GM10248 (cell line): Measurements from ENCODE around the gene RYR1.
"Not testable (repeated sequence)": the region's sequence is repeated elsewhere in the genome, so short reads cannot be mapped to it uniquely, and the experiment has no call there.

Source experiments
- CTCF ChIA-PET: fragments of 300-600 bp; sonication (Branson Sonifier 250); formaldehyde crosslinking; extraction: SDS; loops from one replicate; lab custom pipeline; 2021; ENCODE audit warnings: antibody characterized with exemption; lab: Yijun Ruan, JAX
- POLR2A ChIA-PET: fragments of 350-650 bp; sonication (Branson Sonifier 250); formaldehyde crosslinking; extraction: SDS; loops from one replicate; lab custom pipeline; 2020; ENCODE audit warnings: antibody characterized with exemption; lab: Yijun Ruan, JAX
- DNase-seq: peaks from one replicate; pipeline ENCODE4 v3.0.0; 2012; ENCODE audit errors: extremely low spot score
- TF ChIP-seq, protein P1 (sequence below): IDR thresholded peaks from 2 replicates; pipeline ENCODE4 v1.5.1; 2012; ENCODE audit warnings: mild to moderate bottlenecking, low read depth; ENCODE audit errors: extremely low read depth, missing control alignments, control extremely low read depth

The RYR1 gene

DNA sequence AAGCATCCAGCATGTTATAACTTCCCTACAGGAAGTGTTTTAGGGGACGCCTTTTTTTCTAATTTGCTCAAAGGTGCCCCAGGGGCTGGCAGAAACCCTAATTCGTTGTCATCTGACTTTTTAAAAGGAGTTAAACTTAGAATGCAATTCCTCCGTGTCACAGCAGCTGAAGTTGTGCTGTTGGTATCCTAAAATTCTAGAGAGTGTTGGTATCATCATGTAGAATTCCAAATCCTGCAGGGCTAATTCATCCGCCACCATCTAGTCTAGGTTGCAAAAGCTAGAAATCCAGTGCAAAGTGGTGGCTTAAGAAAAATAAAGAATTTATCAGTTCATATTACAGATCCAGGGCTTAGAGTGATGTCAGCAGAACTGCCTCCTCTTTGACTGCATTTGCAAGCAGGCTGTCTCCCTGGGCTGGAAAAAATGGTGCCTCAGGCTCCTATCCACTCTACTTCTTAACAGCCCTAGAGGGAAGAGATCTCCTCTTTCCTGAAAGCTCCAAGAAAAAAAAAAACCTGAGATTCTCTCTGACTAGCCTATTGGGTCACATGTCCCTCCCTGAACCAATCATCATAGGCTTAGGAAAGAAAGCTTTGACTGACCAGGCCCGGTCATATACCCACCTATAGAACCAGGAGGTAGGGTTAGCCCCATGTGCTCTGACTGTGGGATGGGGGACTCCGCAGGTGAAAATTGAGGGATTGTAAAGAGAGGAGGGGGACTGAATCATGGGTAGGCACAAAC lies 111.3 kb downstream of the RYR1 start:
- CTCF ChIA-PET = interaction anchor here (0.8 to 5.2 kb wide), 16 partner anchors 12 to 434 kb away, joined by 3 to 64 read pairs (median 4); partner anchors contain the start of genes ACTN4, EIF3K, FAM98C and GGN
- DNase-seq = no peak
- TF ChIP-seq, protein P1, sequence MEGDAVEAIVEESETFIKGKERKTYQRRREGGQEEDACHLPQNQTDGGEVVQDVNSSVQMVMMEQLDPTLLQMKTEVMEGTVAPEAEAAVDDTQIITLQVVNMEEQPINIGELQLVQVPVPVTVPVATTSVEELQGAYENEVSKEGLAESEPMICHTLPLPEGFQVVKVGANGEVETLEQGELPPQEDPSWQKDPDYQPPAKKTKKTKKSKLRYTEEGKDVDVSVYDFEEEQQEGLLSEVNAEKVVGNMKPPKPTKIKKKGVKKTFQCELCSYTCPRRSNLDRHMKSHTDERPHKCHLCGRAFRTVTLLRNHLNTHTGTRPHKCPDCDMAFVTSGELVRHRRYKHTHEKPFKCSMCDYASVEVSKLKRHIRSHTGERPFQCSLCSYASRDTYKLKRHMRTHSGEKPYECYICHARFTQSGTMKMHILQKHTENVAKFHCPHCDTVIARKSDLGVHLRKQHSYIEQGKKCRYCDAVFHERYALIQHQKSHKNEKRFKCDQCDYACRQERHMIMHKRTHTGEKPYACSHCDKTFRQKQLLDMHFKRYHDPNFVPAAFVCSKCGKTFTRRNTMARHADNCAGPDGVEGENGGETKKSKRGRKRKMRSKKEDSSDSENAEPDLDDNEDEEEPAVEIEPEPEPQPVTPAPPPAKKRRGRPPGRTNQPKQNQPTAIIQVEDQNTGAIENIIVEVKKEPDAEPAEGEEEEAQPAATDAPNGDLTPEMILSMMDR = no peak
- POLR2A ChIA-PET = no interaction called here

DNA sequence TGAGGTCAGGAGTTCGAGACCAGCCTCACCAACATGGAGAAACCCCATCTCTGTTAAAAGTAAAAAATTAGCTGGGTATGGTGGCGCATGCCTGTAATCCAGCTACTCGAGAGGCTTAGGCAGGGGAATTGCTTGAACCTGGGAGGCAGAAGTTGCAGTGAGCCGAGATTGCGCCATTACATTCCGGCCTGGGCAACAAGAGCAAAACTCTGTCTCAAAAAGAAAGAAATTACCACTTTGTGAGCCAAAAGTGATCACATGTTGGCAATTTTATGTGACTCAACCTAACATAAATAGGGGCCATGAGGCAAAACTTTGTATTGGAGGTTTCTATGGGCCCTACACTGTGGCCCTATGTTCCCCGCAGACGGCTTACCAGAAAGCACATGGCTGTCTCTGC lies 112.1 kb downstream of the RYR1 start:
- ChIA-PET POLR2A (no interaction called here), CTCF (interaction anchor here (0.8 to 5.2 kb wide), 12 partner anchors 12 to 385 kb away, joined by 3 to 64 read pairs (median 3); partner anchors contain the start of genes ACTN4, EIF3K, FAM98C and GGN)
- DNase-seq = no peak
- TF ChIP-seq, protein P1 = no peak

DNA sequence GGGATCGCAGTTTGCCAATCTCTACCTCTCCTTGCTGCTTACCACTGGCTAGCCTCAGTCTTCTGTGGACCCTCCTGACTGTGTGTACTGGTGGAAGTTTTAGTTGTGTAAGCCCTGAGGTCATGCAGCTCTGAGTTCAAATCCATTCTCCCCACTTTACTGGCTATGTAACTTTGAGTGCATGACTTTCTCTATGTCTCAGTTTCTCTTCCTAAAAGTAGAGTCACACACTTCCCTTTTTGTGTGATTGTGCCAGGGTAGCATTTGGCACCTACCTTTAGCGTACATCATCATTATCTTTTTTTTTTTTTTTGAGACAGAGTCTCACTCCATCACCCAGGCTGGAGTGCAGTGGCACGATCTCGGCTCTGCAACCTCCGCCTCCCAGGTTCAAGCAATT lies 113.9 kb downstream of the RYR1 start:
- DNase-seq = no peak
- TF ChIP-seq, protein P1 = no peak
- CTCF ChIA-PET = interaction anchor here (1.5 to 5.2 kb wide), 2 partner anchors 15 to 86 kb away, joined by 5 to 64 read pairs; no protein-coding TSS in a partner anchor
- POLR2A ChIA-PET = no interaction called here

DNA sequence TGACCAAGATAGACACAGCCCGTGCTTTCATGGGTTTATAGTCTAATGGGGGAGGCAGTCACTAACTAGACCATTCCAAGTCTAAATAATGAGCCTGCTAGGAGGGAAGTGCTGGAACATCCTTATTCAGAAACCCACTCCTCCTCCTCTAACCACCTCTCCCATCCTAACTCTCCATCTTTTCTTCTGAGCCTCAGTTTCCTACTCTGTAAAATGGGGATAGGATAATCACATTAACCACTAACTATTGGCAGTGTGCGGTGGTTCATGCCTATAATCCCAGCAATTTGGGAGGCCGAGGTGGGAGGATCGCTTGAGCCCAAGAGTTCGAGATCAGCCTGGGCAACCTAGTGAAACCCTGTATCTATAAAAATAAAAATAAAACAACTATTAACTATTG lies 115.6 kb downstream of the RYR1 start:
- DNase-seq = no peak
- ChIA-PET POLR2A (no interaction called here), CTCF (no interaction called here)
- TF ChIP-seq, protein P1 = no peak

DNA sequence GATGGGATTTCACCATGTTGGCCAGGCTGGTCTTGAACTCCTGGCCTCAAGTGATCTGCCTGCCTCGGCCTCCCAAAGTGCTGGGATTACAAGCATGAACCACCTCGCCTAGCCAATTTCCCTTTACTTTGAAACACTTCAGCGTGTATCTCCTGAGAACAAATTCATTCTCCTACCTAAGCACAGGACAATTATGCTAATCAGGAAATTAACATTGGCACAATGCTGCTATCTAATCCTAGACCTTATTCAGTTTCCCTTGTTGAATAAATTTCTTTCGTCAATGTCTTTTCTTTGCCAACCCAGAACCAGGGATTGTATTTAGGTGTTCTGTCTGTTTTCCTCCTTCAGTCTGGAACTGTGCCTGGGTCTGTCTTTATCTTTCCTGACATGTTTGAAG lies 116.5 kb downstream of the RYR1 start:
- ChIA-PET POLR2A (no interaction called here), CTCF (no interaction called here)
- TF ChIP-seq, protein P1 = no peak
- no peak for DNase-seq

DNA sequence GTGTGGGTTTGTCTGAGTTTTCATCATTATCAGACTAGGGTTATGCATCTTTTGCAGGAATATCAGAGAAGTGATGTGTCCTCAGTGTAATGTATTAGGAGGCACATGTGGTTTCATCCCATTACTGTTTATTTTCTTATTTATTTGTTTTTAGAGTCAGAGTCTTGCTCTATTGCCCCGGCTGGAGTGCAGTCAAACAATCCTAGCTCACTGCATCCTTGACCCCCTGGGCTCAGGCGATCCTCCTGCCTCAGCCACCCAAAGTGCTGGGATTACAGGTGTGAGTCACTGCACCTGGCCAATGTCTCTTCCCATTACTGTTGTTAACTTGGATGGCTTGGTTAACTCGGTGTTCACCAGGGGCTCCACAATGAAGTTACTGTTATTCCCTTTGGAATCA lies 116.9 kb downstream of the RYR1 start:
- ChIA-PET POLR2A (no interaction called here), CTCF (no interaction called here)
- TF ChIP-seq, protein P1 = no peak
- DNase-seq = no peak

DNA sequence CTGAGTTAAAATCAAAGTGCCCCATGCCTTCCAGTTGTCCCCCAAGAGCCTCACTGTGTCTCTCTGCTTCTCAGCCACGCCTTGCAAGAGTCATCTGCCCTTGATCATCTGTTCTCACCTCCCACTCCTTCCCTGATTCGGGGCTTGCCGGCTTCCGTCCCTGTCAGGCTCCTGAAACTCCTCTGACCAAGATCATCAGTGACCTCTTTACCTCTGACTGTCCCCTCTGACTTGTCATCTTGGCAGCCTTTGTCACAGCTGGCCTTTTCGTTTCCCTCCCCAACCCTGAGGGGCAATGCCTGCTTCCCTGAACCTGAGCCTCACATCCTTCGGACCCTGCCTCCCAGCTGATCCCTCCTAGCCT lies 117.9 kb downstream of the RYR1 start:
- CTCF ChIA-PET = interaction anchor here (1.5 to 2.7 kb wide), 2 partner anchors 83 to 149 kb away, joined by 4 to 11 read pairs; partner anchors contain the start of gene FAM98C
- TF ChIP-seq, protein P1 = no peak
- DNase-seq = peak; percentile 78
- POLR2A ChIA-PET = no interaction called here

DNA sequence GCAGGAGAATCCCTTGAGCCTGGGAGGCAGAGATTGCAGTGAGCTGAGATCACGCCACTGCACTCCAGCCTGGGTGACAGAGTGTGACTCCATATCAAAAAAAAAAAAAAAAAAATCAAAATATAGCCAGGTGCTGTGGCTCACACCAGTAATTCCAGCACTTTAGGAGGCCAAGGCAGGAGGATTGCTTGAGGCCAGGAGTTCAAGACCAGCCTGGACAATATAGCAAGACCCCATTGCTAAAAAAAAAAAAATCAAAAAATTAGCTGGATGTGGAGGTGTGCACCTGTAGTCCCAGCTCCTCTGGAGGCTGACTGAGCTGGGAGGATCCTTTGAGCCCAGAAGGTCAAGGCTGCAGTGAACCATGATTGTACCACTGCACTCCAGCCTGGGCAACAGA lies 119.7 kb downstream of the RYR1 start:
- CTCF ChIA-PET = interaction anchor here (1.0 to 2.7 kb wide), 3 partner anchors 81 to 151 kb away, joined by 3 to 11 read pairs (median 5); partner anchors contain the start of gene FAM98C
- DNase-seq, POLR2A ChIA-PET: not testable (repeated sequence)
